NCI-H1105 (cell line): ENCODE measurements around the gene TRIL.

Experiments used
- DNase-seq: peaks from one replicate; lab custom pipeline; 2025; lab: John Stamatoyannopoulos, UW

Gene TRIL, protein sequence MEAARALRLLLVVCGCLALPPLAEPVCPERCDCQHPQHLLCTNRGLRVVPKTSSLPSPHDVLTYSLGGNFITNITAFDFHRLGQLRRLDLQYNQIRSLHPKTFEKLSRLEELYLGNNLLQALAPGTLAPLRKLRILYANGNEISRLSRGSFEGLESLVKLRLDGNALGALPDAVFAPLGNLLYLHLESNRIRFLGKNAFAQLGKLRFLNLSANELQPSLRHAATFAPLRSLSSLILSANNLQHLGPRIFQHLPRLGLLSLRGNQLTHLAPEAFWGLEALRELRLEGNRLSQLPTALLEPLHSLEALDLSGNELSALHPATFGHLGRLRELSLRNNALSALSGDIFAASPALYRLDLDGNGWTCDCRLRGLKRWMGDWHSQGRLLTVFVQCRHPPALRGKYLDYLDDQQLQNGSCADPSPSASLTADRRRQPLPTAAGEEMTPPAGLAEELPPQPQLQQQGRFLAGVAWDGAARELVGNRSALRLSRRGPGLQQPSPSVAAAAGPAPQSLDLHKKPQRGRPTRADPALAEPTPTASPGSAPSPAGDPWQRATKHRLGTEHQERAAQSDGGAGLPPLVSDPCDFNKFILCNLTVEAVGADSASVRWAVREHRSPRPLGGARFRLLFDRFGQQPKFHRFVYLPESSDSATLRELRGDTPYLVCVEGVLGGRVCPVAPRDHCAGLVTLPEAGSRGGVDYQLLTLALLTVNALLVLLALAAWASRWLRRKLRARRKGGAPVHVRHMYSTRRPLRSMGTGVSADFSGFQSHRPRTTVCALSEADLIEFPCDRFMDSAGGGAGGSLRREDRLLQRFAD

DNA sequence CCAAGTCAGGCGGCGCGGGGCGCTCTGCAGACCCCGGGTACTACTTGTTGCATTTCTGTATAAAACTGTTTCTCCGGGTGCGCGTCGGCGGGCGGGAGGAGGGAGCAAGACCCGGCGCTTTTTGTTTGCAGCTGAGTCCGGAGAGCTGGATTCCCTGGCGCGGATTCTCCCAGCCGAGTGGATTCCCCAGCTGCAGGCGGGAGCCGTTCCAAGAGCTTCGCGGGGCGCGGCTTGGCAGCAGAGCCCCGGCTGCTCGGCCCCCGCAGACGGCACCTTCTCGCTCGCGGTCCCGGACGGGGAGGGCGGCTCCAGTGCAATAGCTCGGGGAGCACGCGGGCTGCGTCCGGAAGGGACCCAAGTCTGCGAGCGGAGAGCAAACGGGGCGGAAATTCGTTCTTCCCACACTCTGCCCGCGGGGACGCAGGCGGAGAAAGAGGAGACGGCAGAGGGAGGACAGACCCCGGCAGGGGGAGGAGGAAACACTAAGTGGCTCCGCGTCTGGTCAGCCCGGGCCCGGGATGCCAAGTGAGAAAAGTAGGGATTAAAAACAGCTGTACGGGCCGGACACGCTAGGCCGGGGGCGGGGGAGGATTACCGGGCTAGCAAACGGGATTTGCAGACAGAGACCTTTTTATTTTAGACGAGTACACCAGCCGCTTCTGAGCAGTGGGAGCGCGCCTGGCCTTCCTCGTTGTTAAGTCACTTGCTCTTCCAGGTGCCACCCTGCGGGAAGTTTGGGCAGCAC is at the start of gene TRIL:
TSS of gene TRIL (minus strand) at position 96 of the 745 bp plus-strand sequence. CDS start 284 bp downstream, outside the sequence.
- DNase-seq: no peak

DNA sequence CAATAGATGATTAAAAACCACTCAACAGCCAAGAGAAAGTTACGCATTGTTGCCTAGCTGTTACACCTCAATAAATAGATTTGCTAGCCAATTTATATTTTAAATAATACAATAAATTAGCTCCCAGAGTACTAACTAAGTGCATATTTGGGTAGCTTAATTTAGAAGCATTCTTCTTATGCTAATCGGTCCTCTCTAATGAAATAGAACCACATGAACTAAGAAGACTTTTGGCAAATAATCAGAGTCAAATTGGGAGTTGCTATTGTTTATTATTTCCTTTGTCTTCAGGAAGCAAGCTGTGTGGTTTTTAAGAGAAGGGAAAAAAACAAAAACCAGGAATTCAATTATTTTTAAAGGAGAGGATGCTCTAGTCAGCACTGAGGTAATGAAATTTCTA is 49.0 kb upstream of the TRIL start:
- DNase-seq: no peak

DNA sequence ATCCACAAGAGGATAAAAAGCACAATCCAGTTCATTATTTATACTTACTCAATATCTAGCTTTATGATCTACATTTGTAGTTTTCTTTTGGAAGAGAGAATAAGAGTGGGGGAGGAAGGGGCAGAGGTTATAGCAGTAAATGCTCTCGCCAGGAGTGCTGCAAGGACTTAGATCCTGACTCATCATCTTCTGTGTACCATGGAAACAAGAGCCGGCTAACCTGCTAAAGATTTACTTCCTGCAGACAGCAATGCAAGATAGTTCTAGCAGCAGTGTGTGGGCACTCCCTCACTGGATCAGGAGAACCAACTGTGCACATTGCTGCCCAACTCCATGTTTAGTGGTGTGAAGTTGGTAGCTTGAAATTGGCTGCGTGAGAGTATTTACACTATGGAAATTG is 47.7 kb upstream of the TRIL start:
- DNase-seq: no peak

DNA sequence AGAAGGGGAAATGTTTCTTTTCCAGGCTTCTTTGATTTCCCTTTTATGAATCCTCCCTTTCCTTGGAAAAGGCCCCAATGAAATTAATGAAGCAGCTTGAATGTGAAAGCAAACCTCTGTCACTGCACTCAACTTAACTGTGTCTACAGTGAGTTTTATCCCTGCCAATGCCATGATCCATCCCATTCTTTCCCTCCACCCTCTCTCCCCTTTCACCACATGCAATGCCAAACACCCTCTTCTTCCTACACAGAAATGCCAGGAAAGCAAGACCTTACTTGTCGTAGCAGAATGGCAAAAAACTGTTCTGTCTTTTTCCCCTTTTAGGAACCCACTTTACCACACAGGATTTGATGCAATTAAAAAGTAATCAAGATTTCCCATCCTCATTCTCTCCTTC is 47.3 kb upstream of the TRIL start:
- no peak for DNase-seq

DNA sequence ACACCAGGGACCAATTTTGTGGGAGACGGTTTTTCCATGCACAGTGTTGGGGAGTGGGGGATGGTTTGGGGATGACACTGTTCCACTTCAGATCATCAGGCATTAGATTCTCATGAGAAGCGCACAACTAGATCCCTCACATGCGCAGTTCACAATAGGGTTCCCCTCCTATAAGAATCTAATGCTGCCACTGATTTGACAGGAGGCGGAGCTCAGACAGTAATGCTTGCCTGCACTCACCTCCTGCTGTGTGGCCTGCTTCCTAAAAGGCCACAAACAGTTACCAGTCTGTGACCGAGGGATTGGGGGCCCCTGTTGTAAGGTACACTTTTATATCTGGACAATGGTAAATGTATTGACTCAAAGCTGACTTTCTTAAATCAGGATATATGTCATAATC is 45.6 kb upstream of the TRIL start:
- no peak for DNase-seq

DNA sequence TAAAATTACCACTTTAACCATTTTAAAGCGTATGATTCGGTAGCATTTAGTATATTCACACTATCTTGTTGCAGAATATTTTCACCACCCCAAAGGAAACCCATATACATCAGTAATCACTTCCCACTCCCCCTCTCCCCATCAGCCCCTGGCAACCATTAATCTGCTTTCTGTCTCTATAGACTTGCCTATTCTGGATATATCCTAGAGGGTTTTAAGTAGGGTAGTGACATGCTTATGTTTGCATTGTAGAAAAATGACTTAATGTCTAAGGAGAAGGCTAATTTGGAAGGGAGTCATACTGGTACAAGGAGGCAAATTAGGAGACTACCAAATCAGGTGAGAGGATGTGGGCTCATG is 42.6 kb upstream of the TRIL start:
- DNase-seq: no peak

DNA sequence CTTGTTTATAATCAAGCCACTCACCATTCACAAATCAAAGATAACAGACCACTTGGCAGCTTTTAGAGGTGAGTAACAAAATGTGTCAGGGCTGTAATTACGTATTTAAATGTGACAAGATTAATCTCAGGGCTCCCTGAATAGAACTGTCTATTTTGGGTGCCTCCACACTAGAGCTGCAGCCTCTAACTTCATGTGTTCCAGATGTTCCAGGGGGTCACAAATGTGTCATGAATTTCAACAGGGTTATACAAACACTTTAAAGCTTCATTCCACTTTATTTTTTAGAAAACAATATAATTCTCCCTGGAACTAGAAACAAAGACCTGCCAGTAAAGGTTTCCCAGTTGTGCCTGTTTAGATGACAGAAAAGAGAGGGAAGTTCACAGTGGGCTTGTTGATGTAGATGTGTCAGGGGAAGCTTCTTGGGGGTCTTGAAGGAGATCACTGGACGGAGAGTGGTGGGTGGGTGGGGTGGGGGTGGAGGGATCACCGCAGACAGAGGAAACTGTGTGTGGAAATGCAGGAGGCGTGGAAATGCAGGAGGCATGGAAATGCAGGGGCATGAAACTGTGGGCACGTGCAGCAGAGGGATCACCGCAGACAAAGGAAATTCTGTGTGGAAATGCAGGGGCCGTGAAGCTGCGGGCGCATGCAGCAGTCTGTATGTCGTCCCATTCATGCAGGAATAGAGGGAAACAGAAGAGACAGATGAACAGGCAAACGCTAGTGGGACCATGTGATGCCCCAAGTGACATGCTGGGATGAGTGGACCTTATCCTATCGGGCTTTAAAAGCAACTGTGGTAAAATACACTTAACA is 42.0 kb upstream of the TRIL start:
- DNase-seq: no peak

GRCh38 chr7:28999427-28999826 is 41.3 kb upstream of the TRIL start:
- no peak for DNase-seq

DNA sequence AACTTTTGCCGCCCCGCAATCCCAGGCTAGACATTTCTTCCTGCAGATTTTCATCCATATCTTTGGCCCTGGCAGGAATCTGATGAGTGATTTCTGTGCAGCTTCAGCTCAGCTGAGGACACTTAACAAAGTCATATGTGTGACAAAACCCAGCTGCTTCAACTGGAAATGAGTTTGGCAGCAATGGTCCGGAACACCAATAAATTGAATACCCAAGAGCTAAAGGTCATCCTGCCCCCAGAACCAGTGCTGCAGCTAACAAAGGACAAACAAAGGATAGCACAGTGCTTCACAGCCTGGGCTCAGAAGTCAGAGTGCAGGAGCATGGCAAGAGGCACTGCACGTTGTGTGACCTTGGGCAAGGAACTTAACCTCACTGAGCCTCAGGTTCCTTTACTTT is 40.0 kb upstream of the TRIL start:
- no peak for DNase-seq

DNA sequence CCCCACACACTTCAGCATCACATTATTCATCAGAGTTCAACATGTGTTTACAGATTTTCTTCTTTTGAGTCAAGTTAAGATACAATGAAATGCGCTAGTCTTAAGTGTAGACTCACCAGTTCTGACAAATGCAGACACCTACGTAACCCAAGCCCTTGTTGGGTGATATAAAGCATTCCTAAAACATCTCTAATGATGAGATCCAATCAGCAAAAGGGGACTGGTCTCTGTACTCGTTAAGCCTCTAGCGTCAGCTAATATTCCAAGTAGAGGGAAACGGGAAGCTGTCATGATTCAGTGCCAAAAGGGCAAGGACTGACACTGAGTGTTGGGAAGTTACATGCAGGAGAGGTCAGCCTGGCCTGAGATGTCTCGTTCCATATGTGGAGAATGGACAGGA is 38.7 kb upstream of the TRIL start:
- DNase-seq: no peak

- DNase-seq: no peak
These were observed 35.2 kb upstream of the TRIL start for GRCh38 chr7:28993371-28993770.

GRCh38 chr7:28992798-28993197 is 34.7 kb upstream of the TRIL start:
- DNase-seq: no peak

GRCh38 chr7:28990200-28990960 is 32.2 kb upstream of the TRIL start:
- no peak for DNase-seq

GRCh38 chr7:28989211-28989980 is 31.3 kb upstream of the TRIL start:
- DNase-seq: no peak

- DNase-seq: no peak
These were observed 30.7 kb upstream of the TRIL start for GRCh38 chr7:28988810-28989209.

GRCh38 chr7:28988091-28988490 is 30.0 kb upstream of the TRIL start:
- DNase-seq: no peak

- DNase-seq: no peak
These were observed 28.6 kb upstream of the TRIL start for GRCh38 chr7:28986765-28987110.

DNA sequence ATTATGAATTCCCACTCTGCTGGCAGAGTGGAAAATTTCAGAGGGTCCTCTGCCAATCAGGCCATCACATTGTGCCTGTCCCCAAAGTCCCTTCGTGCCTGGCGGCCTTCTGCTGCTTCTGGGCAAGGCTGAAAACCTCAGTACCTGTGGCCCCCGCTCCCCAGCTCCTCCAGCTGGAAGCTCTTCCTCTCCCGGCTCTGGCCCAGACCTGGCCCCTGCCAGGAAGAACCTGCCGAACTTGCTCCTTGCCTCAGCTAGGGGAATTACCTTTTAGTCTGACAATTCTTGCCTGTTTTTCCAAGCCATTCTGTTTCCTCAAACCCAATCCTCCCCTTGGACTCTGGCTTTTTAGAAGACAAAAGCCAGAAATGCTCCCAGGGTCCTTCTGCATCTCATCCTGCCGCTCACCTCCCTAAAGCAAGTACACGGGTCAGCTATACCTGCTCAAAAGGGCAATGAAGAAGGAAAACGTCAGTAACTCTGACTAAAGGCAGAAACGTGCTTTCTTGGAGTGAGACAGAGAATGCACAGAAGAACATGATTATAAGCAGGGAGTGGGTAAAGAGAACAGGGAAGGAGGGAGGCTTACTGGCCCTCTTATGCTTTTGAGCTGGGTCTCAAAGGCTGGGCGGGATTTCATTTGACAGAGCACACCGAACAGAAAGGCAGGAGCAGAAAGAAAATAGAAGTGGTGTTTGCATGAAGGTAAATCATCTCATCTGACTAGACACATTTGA is 28.1 kb upstream of the TRIL start:
- no peak for DNase-seq

GRCh38 chr7:28984631-28985030 is 26.5 kb upstream of the TRIL start:
- no peak for DNase-seq

DNA sequence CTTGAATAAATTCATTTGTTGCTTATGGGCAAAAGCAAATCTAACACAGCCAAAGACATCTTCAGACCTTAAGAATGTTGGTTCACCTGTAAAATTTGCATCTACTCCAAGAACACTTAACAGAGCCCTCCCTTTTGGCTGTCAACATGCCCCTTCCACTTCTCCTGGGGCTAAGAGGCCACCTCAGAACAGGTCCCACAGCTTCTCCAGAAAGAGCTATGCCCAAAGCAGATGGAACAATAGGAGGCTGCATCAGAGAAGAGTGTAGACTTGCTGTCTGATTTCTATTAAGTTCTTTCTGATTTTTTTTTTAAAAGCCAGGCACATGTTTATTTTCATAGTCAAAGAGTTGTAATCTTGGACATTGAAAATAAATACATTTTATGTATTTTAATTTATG is 26.1 kb upstream of the TRIL start:
- no peak for DNase-seq
